Thoracic aorta (tissue), 2 donors: ENCODE measurements around the gene RSF1. TPM values are rescaled to one million over a fixed set of nuclear protein-coding genes. Genes with fewer than 3 reads are reported as not detected.

ENCODE experiments used
- ATAC-seq: fragments of 150-250 bp; one replicate; pipeline ENCODE4 v1.8.0; 2017; ENCODE audit warnings: low read depth; ENCODE audit not compliant: insufficient number of reproducible peaks, low FRiP score
- DNase-seq: peaks from one replicate; pipeline ENCODE4 v3.0.0-alpha.2; 2020; ENCODE audit warnings: low spot score
- H3K27ac ChIP-seq, 2 donors: fragments of 200-600 bp; sonication (generic); 1 replicate in 1 of 2; 2 replicates in 1 of 2; pipeline ENCODE4 v1.5.1; 2016; ENCODE audit warnings: mild to moderate bottlenecking in 2 of 2, moderate library complexity in 2 of 2
- H3K27me3 ChIP-seq: fragments of 200-600 bp; sonication (generic); replicated peaks from 2 replicates; pipeline ENCODE4 v1.6.0; 2016; ENCODE audit warnings: mild to moderate bottlenecking; ENCODE audit not compliant: insufficient read depth
- H3K36me3 ChIP-seq: fragments of 200-600 bp; sonication (generic); one replicate; pipeline ENCODE4 v1.5.1; 2016
- H3K4me1 ChIP-seq, 2 donors: fragments of 200-600 bp; sonication (generic); 1 replicate in 1 of 2; 2 replicates in 1 of 2; pipeline versions ENCODE4 v1.5.1 to v1.6.0; 2016; ENCODE audit warnings: low read depth in 2 of 2, mild to moderate bottlenecking in 1 of 2; ENCODE audit not compliant: control insufficient read depth in 1 of 2
- H3K4me3 ChIP-seq: fragments of 200-600 bp; sonication (generic); 2 replicates; pipeline ENCODE4 v1.5.1; 2016; ENCODE audit warnings: mild to moderate bottlenecking
- H3K9me3 ChIP-seq: fragments of 200-600 bp; sonication (generic); 2 replicates; pipeline ENCODE4 v1.5.1; 2016
- total RNA-seq, 2 donors: library from RNA; depleted of rRNA; stranded (reverse); fragments of >200 nt; gene quantifications; one replicate each; pipeline versions ENCODE4 v1.1.0 to v1.2.3, GENCODE V29; 2016
- TF ChIP-seq, protein P1 (sequence below): fragments of 200-600 bp; sonication (generic); IDR thresholded peaks from one replicate; pipeline ENCODE4 v1.5.1; 2019; ENCODE audit warnings: antibody characterized with exemption

Gene RSF1
- total RNA-seq, 2 donors from 2014 or later: 86.6 to 107 TPM

DNA sequence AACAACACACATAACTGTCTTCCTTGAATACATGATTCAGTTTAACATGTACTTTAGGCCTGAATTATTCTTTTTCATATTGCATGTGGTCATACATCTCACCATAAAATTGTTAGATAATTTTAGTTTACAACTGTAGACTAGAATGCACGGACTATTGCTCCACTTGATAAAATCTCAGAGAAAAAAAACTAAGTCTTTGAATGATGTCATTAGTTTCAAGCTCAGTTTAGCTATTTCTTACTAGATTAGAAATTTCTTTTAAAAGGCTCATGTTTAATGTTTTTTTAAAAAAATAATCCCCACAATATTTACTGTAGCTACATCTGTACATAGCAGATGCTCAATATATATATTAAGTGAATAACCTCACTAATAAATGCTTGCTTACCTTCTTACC lies 5.1 kb downstream of the RSF1 start:
- H3K4me3 ChIP-seq: no peak overlapping the region
- TF ChIP-seq, protein P1, sequence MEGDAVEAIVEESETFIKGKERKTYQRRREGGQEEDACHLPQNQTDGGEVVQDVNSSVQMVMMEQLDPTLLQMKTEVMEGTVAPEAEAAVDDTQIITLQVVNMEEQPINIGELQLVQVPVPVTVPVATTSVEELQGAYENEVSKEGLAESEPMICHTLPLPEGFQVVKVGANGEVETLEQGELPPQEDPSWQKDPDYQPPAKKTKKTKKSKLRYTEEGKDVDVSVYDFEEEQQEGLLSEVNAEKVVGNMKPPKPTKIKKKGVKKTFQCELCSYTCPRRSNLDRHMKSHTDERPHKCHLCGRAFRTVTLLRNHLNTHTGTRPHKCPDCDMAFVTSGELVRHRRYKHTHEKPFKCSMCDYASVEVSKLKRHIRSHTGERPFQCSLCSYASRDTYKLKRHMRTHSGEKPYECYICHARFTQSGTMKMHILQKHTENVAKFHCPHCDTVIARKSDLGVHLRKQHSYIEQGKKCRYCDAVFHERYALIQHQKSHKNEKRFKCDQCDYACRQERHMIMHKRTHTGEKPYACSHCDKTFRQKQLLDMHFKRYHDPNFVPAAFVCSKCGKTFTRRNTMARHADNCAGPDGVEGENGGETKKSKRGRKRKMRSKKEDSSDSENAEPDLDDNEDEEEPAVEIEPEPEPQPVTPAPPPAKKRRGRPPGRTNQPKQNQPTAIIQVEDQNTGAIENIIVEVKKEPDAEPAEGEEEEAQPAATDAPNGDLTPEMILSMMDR: no peak
- no peaks in the 10 kb centered on the region for H3K36me3 ChIP-seq
- no peak for DNase-seq
- ATAC-seq: no peak
- H3K4me1 ChIP-seq: peaks cover 9 to 40% of the 10 kb centered on the region in 2 donors
- H3K27me3 ChIP-seq: no peaks in the 10 kb centered on the region
- H3K9me3 ChIP-seq: peaks cover 3% of the 10 kb centered on the region
- no peak overlapping the region for H3K27ac ChIP-seq

DNA sequence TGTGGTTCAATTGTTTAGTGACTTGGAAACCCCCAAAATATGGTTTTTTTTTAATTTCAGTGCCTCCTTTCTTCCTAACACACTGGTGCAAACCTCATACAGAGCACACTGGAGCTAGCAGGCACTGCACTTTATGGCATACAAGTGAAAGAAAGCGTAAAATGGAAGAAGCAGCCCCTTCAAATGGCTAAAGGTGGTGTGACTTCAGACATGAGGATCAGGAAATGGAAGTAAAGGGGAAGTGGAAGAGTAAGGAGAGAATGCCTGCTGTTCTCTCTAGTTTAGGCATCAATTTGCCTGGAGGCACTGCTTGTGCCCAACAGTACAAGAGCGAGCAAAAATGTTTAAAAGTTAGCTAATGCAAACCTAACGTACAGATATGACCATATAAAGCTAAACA lies 5.7 kb downstream of the RSF1 start:
- no peaks in the 10 kb centered on the region for H3K27me3 ChIP-seq
- peaks cover 9 to 40% of the 10 kb centered on the region in 2 donors for H3K4me1 ChIP-seq
- no peak overlapping the region for H3K4me3 ChIP-seq
- TF ChIP-seq, protein P1: no peak
- no peak for ATAC-seq
- DNase-seq: no peak
- H3K36me3 ChIP-seq: no peaks in the 10 kb centered on the region
- peaks cover 3% of the 10 kb centered on the region for H3K9me3 ChIP-seq
- H3K27ac ChIP-seq: no peak overlapping the region

DNA sequence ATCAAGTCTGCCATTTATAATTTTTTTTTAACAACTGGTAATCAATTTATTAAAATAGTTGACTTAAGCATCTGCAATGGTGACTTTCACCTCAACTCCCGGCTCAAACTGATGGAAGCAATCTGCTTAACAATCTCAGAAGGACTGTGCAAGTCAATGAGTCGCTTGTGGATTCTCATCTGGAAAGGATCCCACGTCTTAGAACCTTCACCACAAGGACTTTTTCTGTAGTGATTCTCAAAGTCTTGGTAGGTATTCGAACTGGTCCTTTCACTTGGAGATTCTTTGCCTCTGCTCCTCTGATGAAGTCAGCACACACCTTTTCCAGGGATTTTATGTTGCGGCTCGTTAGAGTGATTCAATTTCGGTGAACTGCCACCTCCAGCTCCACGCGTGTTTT lies 7.3 kb downstream of the RSF1 start:
- peaks cover under 1 to 31% of the 10 kb centered on the region in 2 donors for H3K4me1 ChIP-seq
- H3K36me3 ChIP-seq: no peaks in the 10 kb centered on the region
- peaks cover 3% of the 10 kb centered on the region for H3K9me3 ChIP-seq
- H3K27ac ChIP-seq: no peak overlapping the region
- TF ChIP-seq, protein P1: no peak
- DNase-seq (no peak), ATAC-seq (no peak)
- no peaks in the 10 kb centered on the region for H3K27me3 ChIP-seq
- H3K4me3 ChIP-seq: no peak overlapping the region

DNA sequence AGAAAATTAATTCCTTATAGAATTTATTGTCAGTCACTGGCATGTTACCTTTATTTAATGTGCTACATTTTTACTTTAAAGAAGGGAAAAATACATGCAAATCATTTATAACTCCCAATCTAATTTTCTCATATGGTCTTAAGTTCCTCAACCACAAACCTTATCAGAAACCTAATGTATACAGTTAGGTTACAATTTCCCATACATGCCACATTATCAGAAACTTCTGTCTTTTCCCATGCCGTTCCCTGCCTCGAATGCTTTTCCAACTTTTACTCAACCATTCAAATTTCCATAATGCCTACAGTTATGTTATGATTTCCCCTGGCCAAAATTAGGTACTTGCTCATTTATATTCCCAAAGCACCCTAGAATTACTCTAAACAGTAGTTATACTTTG lies 13.5 kb downstream of the RSF1 start:
- Histone ChIP-seq H3K36me3 (no peaks in the 10 kb centered on the region), H3K27me3 (no peaks in the 10 kb centered on the region), H3K27ac (no peak overlapping the region), H3K4me1 (peaks cover 4 to 14% of the 10 kb centered on the region in 2 donors), H3K9me3 (no peaks in the 10 kb centered on the region), H3K4me3 (no peak overlapping the region)
- DNase-seq: no peak
- TF ChIP-seq, protein P1: no peak
- no peak for ATAC-seq

DNA sequence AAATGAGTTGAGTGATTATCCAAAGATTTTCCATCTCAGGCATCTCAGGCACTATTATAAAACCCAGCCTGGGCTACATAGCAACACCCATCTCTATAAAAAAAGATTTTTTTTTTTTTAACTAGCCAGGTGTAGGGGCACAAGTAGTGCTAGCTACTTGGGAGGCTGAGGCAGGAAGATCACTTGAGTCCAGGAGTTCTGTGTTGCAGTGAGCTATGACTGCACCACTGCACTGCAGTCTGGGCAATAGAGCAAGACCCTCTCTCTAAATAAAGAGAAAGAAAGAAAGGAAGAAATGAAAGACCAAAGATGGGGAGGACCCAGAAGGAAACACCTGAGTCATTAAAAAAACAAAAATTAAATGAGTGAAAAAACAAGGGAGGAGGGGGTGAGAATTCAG lies 14.1 kb downstream of the RSF1 start:
- Histone ChIP-seq H3K4me1 (peaks cover 4 to 16% of the 10 kb centered on the region in 2 donors), H3K9me3 (no peaks in the 10 kb centered on the region), H3K4me3 (no peak overlapping the region), H3K27ac (no peak overlapping the region), H3K27me3 (no peaks in the 10 kb centered on the region), H3K36me3 (no peaks in the 10 kb centered on the region)
- ATAC-seq: no peak
- no peak for DNase-seq
- TF ChIP-seq, protein P1: no peak
